NCI-H748 (cell line): ENCODE results near the gene HDAC9.

Experiments
- DNase-seq: peaks from one replicate; lab custom pipeline; 2025; ENCODE audit not compliant: unreplicated experiment; lab: John Stamatoyannopoulos, UW

HDAC9 gene

GRCh38 chr7:18552943-18553604 is 57.5 kb downstream of the HDAC9 start:
- DNase-seq, result peak; percentile 14

GRCh38 chr7:18553605-18554003 is 58.1 kb downstream of the HDAC9 start:
- no peak for DNase-seq

- DNase-seq, result no peak
Observed at GRCh38 chr7:18555120-18555519, 59.6 kb downstream of the HDAC9 start.

GRCh38 chr7:18555968-18556367 is 60.4 kb downstream of the HDAC9 start:
- no peak for DNase-seq

GRCh38 chr7:18558503-18558902 is 63.0 kb downstream of the HDAC9 start:
- DNase-seq, result peak; percentile 34

- no peak for DNase-seq
Observed at GRCh38 chr7:18558910-18559309, 63.4 kb downstream of the HDAC9 start.

GRCh38 chr7:18559756-18560155 is 64.2 kb downstream of the HDAC9 start:
- no peak for DNase-seq

- DNase-seq, result no peak
Observed at GRCh38 chr7:18564779-18565178, 69.2 kb downstream of the HDAC9 start.

GRCh38 chr7:18565337-18565736 is 69.8 kb downstream of the HDAC9 start:
- DNase-seq, result no peak

- no peak for DNase-seq
Observed at GRCh38 chr7:18566205-18566604, 70.7 kb downstream of the HDAC9 start.

- no peak for DNase-seq
Observed at GRCh38 chr7:18566829-18567228, 71.3 kb downstream of the HDAC9 start.

- DNase-seq, result peak; percentile 36
Observed at GRCh38 chr7:18570441-18570840, 74.9 kb downstream of the HDAC9 start.

- peak; percentile 38 for DNase-seq
Observed at GRCh38 chr7:18570890-18571478, 75.4 kb downstream of the HDAC9 start.

- DNase-seq, result no peak
Observed at GRCh38 chr7:18572154-18572553, 76.6 kb downstream of the HDAC9 start.

GRCh38 chr7:18572885-18573284 is 77.3 kb downstream of the HDAC9 start:
- DNase-seq, result no peak

- no peak for DNase-seq
Observed at GRCh38 chr7:18573410-18574234, 78.1 kb downstream of the HDAC9 start.

GRCh38 chr7:18574235-18574540 is 78.6 kb downstream of the HDAC9 start:
- no peak for DNase-seq

GRCh38 chr7:18574676-18575075 is 79.1 kb downstream of the HDAC9 start:
- no peak for DNase-seq

- DNase-seq, result no peak
Observed at GRCh38 chr7:18575622-18576572, 80.3 kb downstream of the HDAC9 start.

GRCh38 chr7:18577096-18577771 is 81.7 kb downstream of the HDAC9 start:
- DNase-seq, result no peak

- no peak for DNase-seq
Observed at GRCh38 chr7:18579698-18580097, 84.1 kb downstream of the HDAC9 start.
